GM21447 (cell line): ENCODE measurements around the gene PPP1R2B.
A peak's percentile ranks its signal among the peaks of the same experiment; 100 is the strongest.

Source experiments
- ATAC-seq: cut with Tn5 transposase; IDR thresholded peaks from one replicate; pipeline ENCODE4 v1.9.1; 2021; ENCODE audit not compliant: unreplicated experiment

The PPP1R2B gene

DNA sequence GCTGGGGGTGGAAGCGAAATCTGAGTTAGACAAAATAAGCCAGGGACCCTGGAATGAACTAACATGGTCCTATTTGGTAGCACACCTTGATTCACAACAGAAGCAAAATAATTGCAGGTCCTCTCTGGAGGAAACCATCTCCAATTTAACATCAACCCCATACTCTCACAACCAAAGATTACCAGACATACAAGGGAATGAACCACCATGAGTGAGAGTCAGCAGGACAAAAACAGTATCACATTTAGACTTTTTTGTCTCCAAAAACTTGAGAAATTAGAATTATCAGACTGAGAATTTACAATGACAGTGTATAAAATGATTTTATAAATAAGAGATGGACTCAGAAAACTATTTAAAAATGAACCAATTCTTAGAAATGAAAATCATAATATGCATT lies 21.1 kb downstream of the PPP1R2B start:
- no peak for ATAC-seq

DNA sequence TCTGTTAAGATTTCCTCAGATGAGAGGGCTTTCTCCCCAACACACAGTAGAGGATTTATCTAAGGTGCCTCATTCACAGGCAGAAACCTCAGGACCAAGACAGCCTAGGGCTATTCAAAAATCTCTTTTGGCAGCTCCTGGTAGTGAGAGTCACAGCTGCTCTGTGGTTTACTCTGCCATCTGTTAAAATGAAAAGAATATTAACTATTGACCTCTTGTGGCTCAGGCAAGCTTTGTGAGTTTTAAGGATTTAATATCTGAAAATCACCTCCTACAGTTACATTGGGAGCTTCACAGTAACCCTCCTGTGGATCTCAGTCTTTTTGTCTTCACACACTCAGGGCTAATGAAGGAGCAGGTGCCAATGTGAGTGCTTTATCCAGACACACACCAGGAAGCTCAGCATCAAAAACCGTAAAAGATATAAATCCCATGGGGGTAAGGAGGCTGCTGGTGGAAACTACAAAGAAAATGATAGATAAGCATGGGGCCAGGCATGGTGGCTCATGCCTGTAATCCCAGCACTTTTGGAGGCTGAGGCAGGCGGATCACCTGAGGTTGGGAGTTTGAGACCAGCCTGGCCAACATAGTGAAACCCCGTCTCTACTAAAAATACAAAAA lies 29.7 kb downstream of the PPP1R2B start:
- ATAC-seq: peak; percentile 94

DNA sequence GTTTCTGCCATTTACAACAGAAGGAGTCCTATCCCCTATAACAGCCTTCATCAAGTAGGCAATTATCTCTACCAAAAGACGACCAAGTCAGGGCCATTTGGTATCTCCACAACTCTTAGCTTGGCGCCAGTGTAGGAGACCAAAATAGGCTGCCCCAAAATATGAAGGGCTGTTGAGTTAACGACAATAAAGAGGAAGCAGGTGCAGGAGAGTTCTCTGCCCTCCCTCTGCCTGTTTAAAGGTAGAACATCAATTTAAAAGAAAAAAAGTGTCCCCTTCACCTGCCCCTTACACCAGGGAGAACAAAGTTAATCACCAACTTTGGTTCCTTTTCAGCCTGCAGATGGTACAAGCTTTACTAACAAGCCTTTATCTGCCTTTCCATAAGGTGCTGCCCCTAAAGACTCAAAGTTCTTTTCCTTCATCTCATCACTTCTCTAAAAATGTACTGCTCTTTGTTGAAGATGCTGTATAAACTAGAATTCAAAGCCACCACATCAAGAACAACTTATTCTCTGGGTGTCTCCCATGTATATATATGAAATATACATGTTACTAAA lies 33.3 kb downstream of the PPP1R2B start:
- peak; percentile 38 for ATAC-seq

DNA sequence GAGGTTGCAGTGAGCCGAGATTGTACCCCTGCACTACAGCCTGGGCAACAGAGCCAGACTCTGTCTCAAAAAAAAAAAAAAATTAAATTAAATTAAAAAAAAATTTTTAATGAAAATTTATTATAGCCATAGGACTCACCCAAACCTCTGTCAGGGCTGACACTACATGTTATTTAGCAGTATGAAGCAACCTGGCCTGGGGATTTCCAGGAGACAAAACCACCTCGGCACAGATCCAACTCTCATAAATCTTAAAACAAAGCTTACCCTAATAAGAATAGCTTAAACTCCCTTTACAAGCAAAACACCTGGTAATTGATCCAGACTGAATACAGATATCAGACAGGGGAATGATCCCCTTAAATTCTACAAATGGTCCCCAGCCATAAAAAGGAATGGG lies 38.4 kb downstream of the PPP1R2B start:
- no peak for ATAC-seq

DNA sequence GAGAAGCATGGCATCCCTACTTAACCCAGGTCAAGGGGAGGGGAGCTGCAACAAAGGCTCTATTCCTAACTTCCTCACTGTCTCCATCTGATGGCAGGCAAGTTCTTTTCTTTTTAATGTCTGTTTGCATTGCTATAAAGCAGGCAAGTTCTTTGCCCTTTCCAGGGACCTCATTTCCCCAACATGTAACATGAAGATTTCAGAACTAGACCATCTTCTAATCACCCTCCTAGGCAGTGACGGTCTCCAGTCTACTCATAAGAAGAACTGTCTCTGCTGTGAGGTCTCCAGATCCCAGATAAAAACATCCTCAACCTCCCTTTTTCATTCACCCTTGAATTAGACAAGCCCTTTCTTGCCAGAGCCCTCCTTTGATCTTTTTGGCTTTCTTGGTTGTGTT lies 42.1 kb downstream of the PPP1R2B start:
- ATAC-seq: no peak

GRCh38 chr5:156892864-156893263 lies 42.8 kb downstream of the PPP1R2B start:
- no peak for ATAC-seq

DNA sequence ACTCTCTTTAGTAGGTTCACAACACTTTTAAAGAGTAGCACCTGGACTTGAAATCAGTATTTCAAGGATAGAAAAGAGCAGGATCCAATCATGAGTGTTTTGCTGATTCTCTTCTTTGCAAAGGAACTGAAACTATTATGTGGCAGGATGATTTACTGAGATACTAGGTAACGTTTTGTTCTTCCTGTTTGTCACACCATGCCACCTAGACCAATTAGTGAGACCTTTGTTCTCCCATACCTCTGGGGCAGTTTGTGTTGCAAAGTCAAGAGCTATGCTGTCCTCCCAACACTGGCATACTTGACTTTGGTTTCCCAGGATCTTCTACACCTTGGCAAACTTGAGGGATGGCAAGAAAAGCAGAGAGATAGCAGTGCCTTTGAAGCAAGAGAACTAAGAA lies 43.4 kb downstream of the PPP1R2B start:
- peak; percentile 75 for ATAC-seq

DNA sequence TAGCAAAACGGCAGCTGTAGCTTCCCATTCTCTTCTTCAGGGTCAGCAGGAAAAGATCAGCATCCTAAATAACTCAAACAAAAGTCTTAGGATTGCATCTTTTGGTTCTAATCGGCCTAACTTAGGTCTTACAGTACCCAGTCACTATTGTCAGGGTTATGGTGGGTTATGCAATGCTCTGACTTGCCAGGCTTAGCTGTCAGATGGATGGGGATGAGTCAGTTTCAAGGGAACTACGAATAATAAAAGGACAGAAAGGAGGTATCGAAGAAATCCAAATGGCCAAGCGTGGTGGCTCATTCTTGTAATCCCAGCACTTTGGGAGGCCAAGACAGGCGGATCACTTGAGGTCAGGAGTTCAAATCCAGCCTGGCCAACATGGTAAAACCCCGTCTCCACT lies 46.5 kb downstream of the PPP1R2B start:
- ATAC-seq: no peak
